ENCODE results near the gene PYCR2.

GRCh38 chr1:225972344-225973152 lies 48.5 kb upstream of the PYCR2 start:
- no peak for TF ChIP-seq CTCF (IDR thresholded peaks at IDR 0.05)
- TF ChIP-seq POLR2A (IDR thresholded peaks at IDR 0.05) = no peak
